GM12891 (cell line): ENCODE results near the gene OLFM1.

Source experiments
- POLR2A ChIP-seq: IDR thresholded peaks from 2 replicates; pipeline ENCODE4 v1.6.1; 2011; ENCODE audit warnings: low read depth, low read length, control low read depth
- TAF1 ChIP-seq: IDR thresholded peaks from 2 replicates; pipeline ENCODE4 v1.6.1; 2011; ENCODE audit warnings: low read depth, low read length, control low read depth

DNA sequence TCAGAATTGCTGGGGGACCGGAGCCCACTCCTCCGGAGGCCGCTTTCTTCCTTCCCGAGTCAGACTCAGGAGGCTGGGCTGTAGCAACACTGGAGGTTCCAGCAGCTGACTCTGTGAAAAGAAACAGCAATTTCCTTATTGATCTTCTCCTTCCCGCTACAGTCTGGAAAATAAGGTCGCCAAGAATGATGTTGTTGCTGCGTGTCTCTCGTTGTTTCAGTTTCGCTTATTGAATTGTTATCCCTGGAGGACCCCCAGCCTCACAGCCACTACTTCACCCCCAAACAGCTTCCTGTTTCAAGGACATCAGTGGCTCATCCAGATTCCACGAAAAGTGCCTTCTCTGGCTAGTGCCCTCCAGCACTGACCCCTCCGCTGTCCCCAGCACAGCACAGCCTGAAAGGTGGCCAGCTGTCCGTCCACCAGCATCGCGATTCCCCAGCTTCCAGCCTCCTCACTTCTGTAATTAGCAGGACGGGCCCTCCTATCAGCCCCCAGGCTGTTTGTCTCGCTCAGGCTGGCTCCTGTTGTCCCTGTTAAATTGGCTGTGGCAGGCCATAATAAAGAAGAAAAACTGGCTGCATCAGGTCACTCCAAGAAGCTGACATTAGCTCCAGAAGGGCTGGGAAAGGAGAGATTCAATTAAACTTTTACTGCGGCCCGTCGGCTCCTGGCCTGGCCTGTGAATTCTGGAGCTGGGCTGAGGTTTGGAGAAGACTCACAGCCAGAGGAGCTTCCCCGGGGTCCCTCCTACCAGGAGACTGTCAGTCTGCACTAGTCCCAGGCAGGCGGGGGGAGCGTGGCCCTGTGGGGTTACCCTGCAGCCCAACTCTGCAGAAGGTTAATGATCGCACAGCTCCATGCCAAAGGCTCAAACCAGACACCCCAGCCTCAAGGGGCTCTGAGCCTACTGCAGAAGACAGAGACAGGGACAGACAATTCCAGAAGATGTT, 40.5 kb downstream of the OLFM1 start:
- TF ChIP-seq POLR2A (no peak), TAF1 (no peak)
